HEK293 (cell line): ENCODE results near the gene NFKBIL1.

Experiments
- CTCF ChIA-PET: fragments of 350-600 bp; formaldehyde crosslinking; extraction: SDS; loops from one replicate; lab custom pipeline; 2021; ENCODE audit warnings: antibody characterized with exemption; lab: Yijun Ruan, JAX
- POLR2A ChIA-PET: fragments of 300-600 bp; formaldehyde crosslinking; extraction: SDS; loops from one replicate; lab custom pipeline; 2020; ENCODE audit warnings: antibody characterized with exemption, inconsistent platforms; lab: Yijun Ruan, JAX
- H3K27ac ChIP-seq: fragments of 200-500 bp; sonication (Bioruptor generic); 2 replicates; pipeline ENCODE4 v1.5.1; 2014; ENCODE audit warnings: low read depth, low read length, control low read depth, inconsistent platforms; ENCODE audit errors: extremely low read depth
- H3K36me3 ChIP-seq, 2 experiments: fragments of 200-500 bp in 1 of 2; sonication (Bioruptor generic) in 1 of 2; 1 replicate in 1 of 2; 2 replicates in 1 of 2; pipeline ENCODE4 v1.5.1; 2014 to 2017; ENCODE audit warnings: inconsistent platforms in 2 of 2, low read length in 2 of 2; ENCODE audit not compliant: control insufficient read depth in 2 of 2, insufficient read depth in 1 of 2
- H3K4me1 ChIP-seq: fragments of 200-500 bp; sonication (Bioruptor generic); 2 replicates; pipeline ENCODE4 v1.5.1; 2014; ENCODE audit warnings: mild to moderate bottlenecking, low read length, inconsistent platforms; ENCODE audit not compliant: control insufficient read depth, insufficient read depth
- H3K4me3 ChIP-seq: 2 replicates; pipeline ENCODE4 v1.5.1; 2011; ENCODE audit warnings: low read depth, mild to moderate bottlenecking, control low read depth, low read length, moderate library complexity
- H3K9me3 ChIP-seq: fragments of 200-500 bp; sonication (Bioruptor generic); 2 replicates; pipeline ENCODE4 v1.5.1; 2014; ENCODE audit warnings: low read depth, low read length, inconsistent platforms; ENCODE audit not compliant: control insufficient read depth, insufficient read depth
- AEBP2 ChIP-seq: fragments of 450-650 bp; formaldehyde crosslinking; IDR thresholded peaks from 2 replicates; pipeline ENCODE4 v1.5.1; 2016; ENCODE audit warnings: missing biosample characterization, missing genetic modification characterization, borderline replicate concordance
- KLF10 ChIP-seq: fragments of 450-650 bp; IDR thresholded peaks from 2 replicates; pipeline ENCODE4 v1.5.1; 2018; ENCODE audit warnings: missing biosample characterization, mild to moderate bottlenecking, missing genetic modification characterization
- OSR2 ChIP-seq: fragments of 450-650 bp; formaldehyde crosslinking; IDR thresholded peaks from 2 replicates; pipeline ENCODE4 v1.5.1; 2016; ENCODE audit warnings: missing biosample characterization, missing genetic modification characterization
- PATZ1 ChIP-seq: fragments of 450-650 bp; formaldehyde crosslinking; IDR thresholded peaks from 2 replicates; pipeline ENCODE4 v1.5.1; 2016; ENCODE audit warnings: missing biosample characterization, missing genetic modification characterization
- PRDM1 ChIP-seq: fragments of 450-650 bp; formaldehyde crosslinking; IDR thresholded peaks from 2 replicates; pipeline ENCODE4; 2016; ENCODE audit warnings: missing biosample characterization, missing genetic modification characterization
- SETDB1 ChIP-seq: IDR thresholded peaks from one replicate; pipeline ENCODE4 v1.6.1; 2017; ENCODE audit warnings: mild to moderate bottlenecking, low read length, moderate library complexity, mixed read lengths; ENCODE audit not compliant: insufficient read length
- ZFP37 ChIP-seq: fragments of 450-650 bp; formaldehyde crosslinking; IDR thresholded peaks from 2 replicates; pipeline ENCODE4 v1.5.1; 2016; ENCODE audit warnings: missing biosample characterization, missing genetic modification characterization
- ZNF121 ChIP-seq: fragments of 450-650 bp; formaldehyde crosslinking; IDR thresholded peaks from 2 replicates; pipeline ENCODE4 v1.5.1; 2016; ENCODE audit warnings: missing biosample characterization, missing genetic modification characterization
- ZNF202 ChIP-seq: fragments of 450-650 bp; formaldehyde crosslinking; IDR thresholded peaks from 2 replicates; pipeline ENCODE4 v1.5.1; 2016; ENCODE audit warnings: missing biosample characterization, missing genetic modification characterization, borderline replicate concordance
- ZNF274 ChIP-seq, 2 experiments: fragments of 200-500 bp in 1 of 2; fragments of 450-650 bp in 1 of 2; sonication (Bioruptor generic) in 1 of 2; formaldehyde crosslinking in 1 of 2; IDR thresholded peaks; 2 replicates each; pipeline versions ENCODE4 v1.5.1 to v1.6.1; 2014 to 2016; ENCODE audit warnings: borderline replicate concordance in 1 of 2, inconsistent platforms in 1 of 2, low read length in 1 of 2, missing biosample characterization in 1 of 2, missing genetic modification characterization in 1 of 2
- ZNF37A ChIP-seq: fragments of 450-650 bp; IDR thresholded peaks from 2 replicates; pipeline ENCODE4 v1.5.1; 2018; ENCODE audit warnings: missing biosample characterization, missing genetic modification characterization
- ZNF391 ChIP-seq: fragments of 450-650 bp; formaldehyde crosslinking; IDR thresholded peaks from 2 replicates; pipeline ENCODE4 v1.5.1; 2016; ENCODE audit warnings: low read depth, missing biosample characterization, missing genetic modification characterization, borderline replicate concordance
- ZNF423 ChIP-seq: fragments of 450-650 bp; formaldehyde crosslinking; IDR thresholded peaks from 2 replicates; pipeline ENCODE4 v1.5.1; 2016; ENCODE audit warnings: missing biosample characterization, missing genetic modification characterization
- ZNF433 ChIP-seq: fragments of 450-650 bp; formaldehyde crosslinking; IDR thresholded peaks from 2 replicates; pipeline ENCODE4 v1.5.1; 2016; ENCODE audit warnings: missing biosample characterization, missing genetic modification characterization, low read depth
- ZNF521 ChIP-seq: fragments of 450-650 bp; formaldehyde crosslinking; IDR thresholded peaks from 2 replicates; pipeline ENCODE4 v1.5.1; 2017; ENCODE audit warnings: missing biosample characterization, mild to moderate bottlenecking, missing genetic modification characterization
- ZNF561 ChIP-seq: fragments of 450-650 bp; IDR thresholded peaks from 2 replicates; pipeline ENCODE4 v1.5.1; 2018; ENCODE audit warnings: missing biosample characterization, missing genetic modification characterization, borderline replicate concordance
- ZNF626 ChIP-seq: fragments of 450-650 bp; sonication (Bioruptor Pico); formaldehyde crosslinking; IDR thresholded peaks from 2 replicates; pipeline ENCODE4 v1.5.1; 2018; ENCODE audit warnings: missing biosample characterization, missing genetic modification characterization, inconsistent platforms
- ZNF654 ChIP-seq: fragments of 450-650 bp; formaldehyde crosslinking; IDR thresholded peaks from 2 replicates; pipeline ENCODE4 v1.5.1; 2016; ENCODE audit warnings: low read depth, missing biosample characterization, missing genetic modification characterization
- ZNF776 ChIP-seq: fragments of 450-650 bp; formaldehyde crosslinking; IDR thresholded peaks from 2 replicates; pipeline ENCODE4 v1.5.0; 2017; ENCODE audit warnings: missing biosample characterization, missing genetic modification characterization, borderline replicate concordance
- ZNF791 ChIP-seq: fragments of 450-650 bp; formaldehyde crosslinking; IDR thresholded peaks from 2 replicates; pipeline ENCODE4 v1.5.1; 2016; ENCODE audit warnings: missing biosample characterization, missing genetic modification characterization
- TF ChIP-seq, protein P1 (sequence below): fragments of 450-650 bp; formaldehyde crosslinking; optimal IDR thresholded peaks from 2 replicates; pipeline ENCODE3; 2016; ENCODE audit warnings: missing biosample characterization, mild to moderate bottlenecking, missing genetic modification characterization
- TF ChIP-seq, protein P2 (sequence below): fragments of 450-650 bp; formaldehyde crosslinking; IDR thresholded peaks from 2 replicates; pipeline ENCODE4 v1.5.1; 2017; ENCODE audit warnings: missing biosample characterization, missing genetic modification characterization
- TF ChIP-seq, protein P3 (sequence below): fragments of 450-650 bp; formaldehyde crosslinking; IDR thresholded peaks from 2 replicates; pipeline ENCODE4 v1.5.1; 2016; ENCODE audit warnings: missing biosample characterization, missing genetic modification characterization
- TF ChIP-seq, protein P4 (sequence below): fragments of 450-650 bp; formaldehyde crosslinking; IDR thresholded peaks from 2 replicates; pipeline ENCODE4 v1.5.1; 2017; ENCODE audit warnings: missing biosample characterization, missing genetic modification characterization

NFKBIL1 gene

GRCh38 chr6:31513456-31514165, 33.8 kb upstream of the NFKBIL1 start:
- H3K4me3 ChIP-seq, result no peak overlapping the region
- POLR2A ChIA-PET, result no interaction called here
- H3K4me1 ChIP-seq, result no peaks in the 10 kb centered on the region
- no peaks in the 10 kb centered on the region for H3K9me3 ChIP-seq
- no peak for TF ChIP-seq ZNF423 (tag by site-specific recombination)
- no peak for TF ChIP-seq PRDM1 (tag by site-specific recombination)
- no peak for TF ChIP-seq ZNF202 (tag by site-specific recombination)
- no peak for TF ChIP-seq ZNF521 (tag by site-specific recombination)
- TF ChIP-seq OSR2, result no peak
- no peak for TF ChIP-seq ZNF121 (tag by site-specific recombination)
- TF ChIP-seq, protein P1, sequence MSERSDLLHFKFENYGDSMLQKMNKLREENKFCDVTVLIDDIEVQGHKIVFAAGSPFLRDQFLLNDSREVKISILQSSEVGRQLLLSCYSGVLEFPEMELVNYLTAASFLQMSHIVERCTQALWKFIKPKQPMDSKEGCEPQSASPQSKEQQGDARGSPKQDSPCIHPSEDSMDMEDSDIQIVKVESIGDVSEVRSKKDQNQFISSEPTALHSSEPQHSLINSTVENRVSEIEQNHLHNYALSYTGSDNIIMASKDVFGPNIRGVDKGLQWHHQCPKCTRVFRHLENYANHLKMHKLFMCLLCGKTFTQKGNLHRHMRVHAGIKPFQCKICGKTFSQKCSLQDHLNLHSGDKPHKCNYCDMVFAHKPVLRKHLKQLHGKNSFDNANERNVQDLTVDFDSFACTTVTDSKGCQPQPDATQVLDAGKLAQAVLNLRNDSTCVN (tag by site-specific recombination), result no peak
- TF ChIP-seq SETDB1, result no peak
- no peak for TF ChIP-seq ZNF626 (tag by site-specific recombination)
- TF ChIP-seq ZNF561 (tag by site-specific recombination), result no peak
- TF ChIP-seq, protein P2, sequence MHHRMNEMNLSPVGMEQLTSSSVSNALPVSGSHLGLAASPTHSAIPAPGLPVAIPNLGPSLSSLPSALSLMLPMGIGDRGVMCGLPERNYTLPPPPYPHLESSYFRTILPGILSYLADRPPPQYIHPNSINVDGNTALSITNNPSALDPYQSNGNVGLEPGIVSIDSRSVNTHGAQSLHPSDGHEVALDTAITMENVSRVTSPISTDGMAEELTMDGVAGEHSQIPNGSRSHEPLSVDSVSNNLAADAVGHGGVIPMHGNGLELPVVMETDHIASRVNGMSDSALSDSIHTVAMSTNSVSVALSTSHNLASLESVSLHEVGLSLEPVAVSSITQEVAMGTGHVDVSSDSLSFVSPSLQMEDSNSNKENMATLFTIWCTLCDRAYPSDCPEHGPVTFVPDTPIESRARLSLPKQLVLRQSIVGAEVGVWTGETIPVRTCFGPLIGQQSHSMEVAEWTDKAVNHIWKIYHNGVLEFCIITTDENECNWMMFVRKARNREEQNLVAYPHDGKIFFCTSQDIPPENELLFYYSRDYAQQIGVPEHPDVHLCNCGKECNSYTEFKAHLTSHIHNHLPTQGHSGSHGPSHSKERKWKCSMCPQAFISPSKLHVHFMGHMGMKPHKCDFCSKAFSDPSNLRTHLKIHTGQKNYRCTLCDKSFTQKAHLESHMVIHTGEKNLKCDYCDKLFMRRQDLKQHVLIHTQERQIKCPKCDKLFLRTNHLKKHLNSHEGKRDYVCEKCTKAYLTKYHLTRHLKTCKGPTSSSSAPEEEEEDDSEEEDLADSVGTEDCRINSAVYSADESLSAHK (tag by site-specific recombination), result no peak
- TF ChIP-seq AEBP2 (tag by site-specific recombination), result no peak
- no peak for TF ChIP-seq ZNF391 (tag by site-specific recombination)
- no peak for TF ChIP-seq ZNF274 (IDR thresholded peaks at IDR 0.05; ENCODE audit: low read length)
- TF ChIP-seq ZNF274 (tag by site-specific recombination; IDR thresholded peaks at IDR 0.05; ENCODE audit: borderline replicate concordance), result no peak
- TF ChIP-seq, protein P3, sequence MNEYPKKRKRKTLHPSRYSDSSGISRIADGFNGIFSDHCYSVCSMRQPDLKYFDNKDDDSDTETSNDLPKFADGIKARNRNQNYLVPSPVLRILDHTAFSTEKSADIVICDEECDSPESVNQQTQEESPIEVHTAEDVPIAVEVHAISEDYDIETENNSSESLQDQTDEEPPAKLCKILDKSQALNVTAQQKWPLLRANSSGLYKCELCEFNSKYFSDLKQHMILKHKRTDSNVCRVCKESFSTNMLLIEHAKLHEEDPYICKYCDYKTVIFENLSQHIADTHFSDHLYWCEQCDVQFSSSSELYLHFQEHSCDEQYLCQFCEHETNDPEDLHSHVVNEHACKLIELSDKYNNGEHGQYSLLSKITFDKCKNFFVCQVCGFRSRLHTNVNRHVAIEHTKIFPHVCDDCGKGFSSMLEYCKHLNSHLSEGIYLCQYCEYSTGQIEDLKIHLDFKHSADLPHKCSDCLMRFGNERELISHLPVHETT (tag by site-specific recombination), result no peak
- no peak for TF ChIP-seq ZNF37A (tag by site-specific recombination)
- CTCF ChIA-PET, result interaction anchor here (0.6 to 2.0 kb wide), 3 partner anchors 20 to 112 kb away, joined by 3 to 10 read pairs (median 6); partner anchors contain the start of gene ATP6V1G2
- H3K36me3 ChIP-seq, result peaks cover 0 to 8% of the 10 kb centered on the region in 2 experiments; a peak in 2 of 3 replicates
- no peak overlapping the region for H3K27ac ChIP-seq

DNA sequence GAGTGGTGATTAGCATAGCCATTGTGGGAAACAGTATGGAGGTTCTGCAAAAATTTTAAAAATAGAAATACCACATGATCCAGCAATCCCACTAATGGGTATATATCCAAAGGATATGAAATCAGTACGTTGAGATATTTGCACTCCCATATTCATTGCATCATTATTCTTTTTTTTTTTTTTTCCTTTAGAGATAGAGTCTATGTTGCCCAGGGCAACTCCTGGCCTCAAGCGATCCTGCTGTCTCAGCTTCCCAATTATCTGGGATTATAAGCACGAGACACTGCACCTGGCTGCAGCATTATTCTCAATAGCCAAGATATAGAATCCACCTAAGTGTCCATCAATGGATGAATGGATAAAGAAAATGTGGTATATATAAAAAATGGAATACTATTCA, 25.6 kb upstream of the NFKBIL1 start:
- Histone ChIP-seq H3K27ac (no peak overlapping the region), H3K4me1 (peaks cover 3% of the 10 kb centered on the region; the same call in 1 of the 2 replicates), H3K9me3 (no peaks in the 10 kb centered on the region), H3K36me3 (no peaks in the 10 kb centered on the region), H3K4me3 (no peak overlapping the region)
- ChIA-PET CTCF (interaction anchor here (2.5 kb wide), 1 partner anchor 29 kb away, joined by 7 read pairs; no protein-coding TSS in a partner anchor), POLR2A (no interaction called here)
- TF ChIP-seq ZNF776 (no peak), ZNF791 (tag by site-specific recombination) (no peak), KLF10 (no peak), ZFP37 (no peak), ZNF654 (tag by site-specific recombination) (no peak), PATZ1 (tag by site-specific recombination) (no peak), ZNF433 (no peak)
- TF ChIP-seq, protein P4, sequence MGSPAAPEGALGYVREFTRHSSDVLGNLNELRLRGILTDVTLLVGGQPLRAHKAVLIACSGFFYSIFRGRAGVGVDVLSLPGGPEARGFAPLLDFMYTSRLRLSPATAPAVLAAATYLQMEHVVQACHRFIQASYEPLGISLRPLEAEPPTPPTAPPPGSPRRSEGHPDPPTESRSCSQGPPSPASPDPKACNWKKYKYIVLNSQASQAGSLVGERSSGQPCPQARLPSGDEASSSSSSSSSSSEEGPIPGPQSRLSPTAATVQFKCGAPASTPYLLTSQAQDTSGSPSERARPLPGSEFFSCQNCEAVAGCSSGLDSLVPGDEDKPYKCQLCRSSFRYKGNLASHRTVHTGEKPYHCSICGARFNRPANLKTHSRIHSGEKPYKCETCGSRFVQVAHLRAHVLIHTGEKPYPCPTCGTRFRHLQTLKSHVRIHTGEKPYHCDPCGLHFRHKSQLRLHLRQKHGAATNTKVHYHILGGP (tag by site-specific recombination), result no peak
